ENCODE results near the gene BACE1-AS. TPM values are rescaled to one million over a fixed set of nuclear protein-coding genes. Genes with fewer than 3 reads are reported as not detected.

BACE1-AS gene
- total RNA-seq, 2 experiments from 2014 or later = 4.5 to 5.1 TPM

DNA sequence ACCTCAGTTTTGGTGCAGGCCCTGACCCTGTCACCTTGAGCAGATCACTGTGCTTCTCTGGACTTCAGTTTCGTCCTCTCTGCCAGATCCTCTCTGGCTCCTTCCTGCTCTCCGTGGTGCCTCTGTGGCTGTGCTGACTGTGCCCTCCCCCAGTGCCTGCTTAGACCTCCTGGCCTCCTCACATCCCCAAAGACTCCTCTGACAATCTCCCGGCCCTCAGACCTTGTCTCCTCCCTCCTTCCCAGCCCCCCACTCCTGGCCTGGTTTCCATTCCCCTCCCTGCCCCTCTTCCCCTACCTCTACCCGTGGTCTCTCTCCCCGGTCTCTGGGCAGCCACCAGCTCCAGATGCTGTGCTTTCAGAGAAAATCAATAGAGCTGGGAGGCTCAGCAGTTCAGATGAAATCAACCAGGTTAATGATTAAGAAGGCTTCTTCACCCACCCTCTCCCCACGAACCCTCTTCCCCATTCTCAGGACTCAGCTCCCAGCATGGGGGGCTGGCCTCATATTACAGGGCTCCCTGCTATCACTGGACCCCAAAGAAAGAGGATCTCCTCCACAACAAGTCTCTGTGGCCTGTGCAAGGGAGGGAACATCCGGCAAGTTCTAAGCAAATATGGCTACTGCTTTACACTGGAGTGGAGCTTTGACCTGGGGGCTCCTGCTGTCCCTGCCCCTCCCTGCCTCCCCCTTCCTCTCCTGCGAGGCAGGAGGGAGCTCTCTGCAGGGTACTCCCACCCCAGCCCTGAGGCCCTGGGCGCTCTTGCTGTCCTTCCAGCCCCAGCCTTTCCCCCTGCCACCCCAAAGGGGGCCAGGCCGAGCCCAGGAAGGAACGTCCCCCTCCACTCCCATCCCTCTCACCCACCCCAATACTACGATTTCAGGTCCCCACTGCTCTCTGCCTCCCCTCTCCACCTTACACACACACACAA is 8.5 kb downstream of the BACE1-AS start:
- DNase-seq = no peak
- Mint-ChIP-seq H3K4me1 (no peaks in the 10 kb centered on the region), H3K9me3 (ENCODE audit: low read depth) (no peaks in the 10 kb centered on the region), H3K36me3 (no peaks in the 10 kb centered on the region), H3K4me3 (no peak overlapping the region), H3K27me3 (no peaks in the 10 kb centered on the region), H3K27ac (no peak overlapping the region)
- CTCF ChIA-PET = no interaction called here
- ATAC-seq = no peak

DNA sequence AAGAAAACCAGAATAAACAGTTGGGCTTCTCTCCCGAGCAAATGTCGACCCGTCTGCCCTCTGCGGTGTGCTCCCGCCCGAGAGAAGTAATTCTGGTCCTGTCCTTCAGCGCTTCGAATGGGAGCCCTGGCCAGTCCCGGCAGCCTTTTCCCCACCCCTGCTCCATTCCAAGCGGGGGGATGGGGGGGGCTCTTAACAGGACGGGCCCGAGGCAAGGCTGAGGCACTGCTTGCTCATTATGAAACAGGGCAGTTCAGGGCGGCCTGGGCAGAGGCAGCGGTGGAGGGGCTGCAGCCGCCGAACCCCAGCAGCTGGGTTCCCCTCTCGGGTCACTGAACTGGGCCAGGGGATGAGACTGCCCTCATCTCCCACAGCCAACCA is 9.1 kb downstream of the BACE1-AS start:
- H3K4me1 Mint-ChIP-seq = no peaks in the 10 kb centered on the region
- H3K27me3 Mint-ChIP-seq = no peaks in the 10 kb centered on the region
- H3K9me3 Mint-ChIP-seq (ENCODE audit: low read depth) = no peaks in the 10 kb centered on the region
- no peak overlapping the region for H3K27ac Mint-ChIP-seq
- no peak for DNase-seq
- H3K4me3 Mint-ChIP-seq = no peak overlapping the region
- no peak for ATAC-seq
- H3K36me3 Mint-ChIP-seq = no peaks in the 10 kb centered on the region
- CTCF ChIA-PET = no interaction called here

- Mint-ChIP-seq H3K27ac (no peak overlapping the region), H3K4me1 (no peaks in the 10 kb centered on the region), H3K36me3 (no peaks in the 10 kb centered on the region), H3K9me3 (ENCODE audit: low read depth) (no peaks in the 10 kb centered on the region), H3K27me3 (no peaks in the 10 kb centered on the region), H3K4me3 (no peak overlapping the region)
- DNase-seq (no peak), ATAC-seq (no peak)
- CTCF ChIA-PET = no interaction called here
Observed at GRCh38 chr11:117300773-117301172, 9.6 kb downstream of the BACE1-AS start.

DNA sequence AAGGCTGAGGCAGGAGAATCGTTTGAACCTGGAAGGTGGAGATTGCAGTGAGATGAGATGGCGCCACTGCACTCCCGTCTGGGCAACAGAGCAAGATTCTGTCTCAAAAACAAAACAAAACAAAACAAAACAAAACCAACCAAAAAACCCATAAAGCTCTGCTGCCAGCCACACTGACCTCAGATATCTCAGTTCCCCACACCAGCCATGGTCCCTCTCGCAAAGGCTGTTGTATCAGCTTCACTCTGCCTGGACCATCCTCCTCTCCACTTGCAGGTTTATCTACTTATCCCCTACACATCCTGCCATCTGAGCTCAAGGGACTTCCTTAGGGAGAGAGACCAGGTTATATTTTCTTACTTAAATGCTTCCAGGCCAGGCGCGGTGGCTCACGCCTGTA is 11.1 kb downstream of the BACE1-AS start:
- no peaks in the 10 kb centered on the region for H3K36me3 Mint-ChIP-seq
- DNase-seq (no peak), ATAC-seq (no peak)
- H3K27ac Mint-ChIP-seq = no peak overlapping the region
- H3K9me3 Mint-ChIP-seq (ENCODE audit: low read depth) = no peaks in the 10 kb centered on the region
- no peaks in the 10 kb centered on the region for H3K27me3 Mint-ChIP-seq
- H3K4me3 Mint-ChIP-seq = no peak overlapping the region
- H3K4me1 Mint-ChIP-seq = no peaks in the 10 kb centered on the region
- CTCF ChIA-PET = interaction anchor here (1.0 kb wide), 2 partner anchors 21 to 26 kb away, joined by 3 to 6 read pairs; no protein-coding TSS in a partner anchor

GRCh38 chr11:117303101-117303500 is 12.0 kb downstream of the BACE1-AS start:
- Mint-ChIP-seq H3K27ac (no peak overlapping the region), H3K9me3 (ENCODE audit: low read depth) (no peaks in the 10 kb centered on the region), H3K27me3 (no peaks in the 10 kb centered on the region), H3K36me3 (no peaks in the 10 kb centered on the region), H3K4me1 (no peaks in the 10 kb centered on the region), H3K4me3 (no peak overlapping the region)
- ATAC-seq = no peak
- CTCF ChIA-PET = interaction anchor here (0.7 kb wide), 1 partner anchor 388 kb away, joined by 3 read pairs; no protein-coding TSS in a partner anchor
- no peak for DNase-seq

- H3K27ac Mint-ChIP-seq = no peak overlapping the region
- DNase-seq (no peak), ATAC-seq (no peak)
- H3K36me3 Mint-ChIP-seq = no peaks in the 10 kb centered on the region
- no peak overlapping the region for H3K4me3 Mint-ChIP-seq
- H3K4me1 Mint-ChIP-seq = no peaks in the 10 kb centered on the region
- CTCF ChIA-PET = interaction anchor here (0.5 kb wide), 1 partner anchor 29 kb away, joined by 3 read pairs; no protein-coding TSS in a partner anchor
- H3K27me3 Mint-ChIP-seq = peaks cover under 1% of the 10 kb centered on the region
- H3K9me3 Mint-ChIP-seq (ENCODE audit: low read depth) = no peaks in the 10 kb centered on the region
Observed at GRCh38 chr11:117303646-117304315, 12.6 kb downstream of the BACE1-AS start.

- no peaks in the 10 kb centered on the region for H3K4me1 Mint-ChIP-seq
- H3K27me3 Mint-ChIP-seq = peaks cover 9% of the 10 kb centered on the region
- ATAC-seq (no peak), DNase-seq (no peak)
- CTCF ChIA-PET = no interaction called here
- H3K9me3 Mint-ChIP-seq (ENCODE audit: low read depth) = no peaks in the 10 kb centered on the region
- H3K27ac Mint-ChIP-seq = no peak overlapping the region
- H3K36me3 Mint-ChIP-seq = no peaks in the 10 kb centered on the region
- no peak overlapping the region for H3K4me3 Mint-ChIP-seq
Observed at GRCh38 chr11:117305145-117305544, 14.0 kb downstream of the BACE1-AS start.

DNA sequence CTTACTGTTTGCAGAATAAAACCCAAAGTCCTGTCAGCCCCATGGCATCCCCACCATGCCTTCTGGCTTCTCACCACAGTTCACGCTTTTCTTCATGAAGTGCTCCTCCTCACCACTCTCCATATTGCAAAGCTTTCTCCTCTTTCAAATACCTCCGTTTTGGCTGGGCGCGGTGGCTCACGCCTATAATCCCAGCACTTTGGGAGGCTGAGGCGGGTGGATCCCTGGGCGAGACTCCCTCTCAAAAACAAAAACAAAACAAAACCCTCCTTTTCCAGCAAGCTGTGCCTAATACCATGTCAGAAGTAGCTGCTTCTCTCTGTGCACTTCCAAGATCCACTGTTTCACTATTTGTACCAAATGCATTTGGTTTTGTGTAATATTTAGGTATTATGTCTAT is 18.2 kb downstream of the BACE1-AS start:
- Mint-ChIP-seq H3K36me3 (no peaks in the 10 kb centered on the region), H3K4me1 (no peaks in the 10 kb centered on the region), H3K9me3 (ENCODE audit: low read depth) (no peaks in the 10 kb centered on the region), H3K27me3 (peaks cover 18% of the 10 kb centered on the region), H3K4me3 (no peak overlapping the region), H3K27ac (no peak overlapping the region)
- no peak for ATAC-seq
- CTCF ChIA-PET = no interaction called here
- no peak for DNase-seq

DNA sequence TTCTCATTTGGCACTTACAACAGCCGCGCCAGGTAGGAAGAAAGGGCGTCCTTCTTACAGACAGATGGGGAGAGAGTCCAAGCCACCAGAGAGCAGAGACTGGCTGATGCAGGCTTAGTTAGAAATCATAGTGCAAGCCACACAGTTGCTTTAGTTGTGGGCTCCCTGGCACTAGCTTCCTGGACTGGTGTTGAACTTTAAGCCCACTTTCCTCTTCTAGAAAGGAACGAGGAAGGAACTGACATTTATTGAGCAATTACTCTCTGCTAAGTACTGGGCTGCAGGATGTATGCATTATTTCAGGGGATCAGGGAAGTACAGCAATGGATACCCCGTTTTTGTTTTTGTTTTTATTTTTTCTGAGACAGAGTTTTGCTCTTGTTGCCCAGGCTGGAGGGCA is 21.9 kb downstream of the BACE1-AS start:
- peaks cover 46% of the 10 kb centered on the region for H3K27me3 Mint-ChIP-seq
- no peak for DNase-seq
- H3K27ac Mint-ChIP-seq = no peak overlapping the region
- H3K4me1 Mint-ChIP-seq = peaks cover 8% of the 10 kb centered on the region
- no peaks in the 10 kb centered on the region for H3K36me3 Mint-ChIP-seq
- no peaks in the 10 kb centered on the region for H3K9me3 Mint-ChIP-seq (ENCODE audit: low read depth)
- CTCF ChIA-PET = no interaction called here
- no peak for ATAC-seq
- H3K4me3 Mint-ChIP-seq = no peak overlapping the region

GRCh38 chr11:117313828-117314768 is 23.0 kb downstream of the BACE1-AS start:
- H3K36me3 Mint-ChIP-seq = no peaks in the 10 kb centered on the region
- H3K4me1 Mint-ChIP-seq = peaks cover 8% of the 10 kb centered on the region
- H3K4me3 Mint-ChIP-seq = no peak overlapping the region
- CTCF ChIA-PET = no interaction called here
- peaks cover 53% of the 10 kb centered on the region for H3K27me3 Mint-ChIP-seq
- no peak overlapping the region for H3K27ac Mint-ChIP-seq
- ATAC-seq (no peak), DNase-seq (no peak)
- H3K9me3 Mint-ChIP-seq (ENCODE audit: low read depth) = no peaks in the 10 kb centered on the region

GRCh38 chr11:117314840-117315239 is 23.7 kb downstream of the BACE1-AS start:
- H3K4me3 Mint-ChIP-seq = peak overlapping the region; percentile 18
- ATAC-seq = no peak
- CTCF ChIA-PET = no interaction called here
- peaks cover 8% of the 10 kb centered on the region for H3K4me1 Mint-ChIP-seq
- H3K9me3 Mint-ChIP-seq (ENCODE audit: low read depth) = no peaks in the 10 kb centered on the region
- peaks cover 50% of the 10 kb centered on the region for H3K27me3 Mint-ChIP-seq
- H3K27ac Mint-ChIP-seq = no peak overlapping the region
- no peaks in the 10 kb centered on the region for H3K36me3 Mint-ChIP-seq
- DNase-seq = no peak

DNA sequence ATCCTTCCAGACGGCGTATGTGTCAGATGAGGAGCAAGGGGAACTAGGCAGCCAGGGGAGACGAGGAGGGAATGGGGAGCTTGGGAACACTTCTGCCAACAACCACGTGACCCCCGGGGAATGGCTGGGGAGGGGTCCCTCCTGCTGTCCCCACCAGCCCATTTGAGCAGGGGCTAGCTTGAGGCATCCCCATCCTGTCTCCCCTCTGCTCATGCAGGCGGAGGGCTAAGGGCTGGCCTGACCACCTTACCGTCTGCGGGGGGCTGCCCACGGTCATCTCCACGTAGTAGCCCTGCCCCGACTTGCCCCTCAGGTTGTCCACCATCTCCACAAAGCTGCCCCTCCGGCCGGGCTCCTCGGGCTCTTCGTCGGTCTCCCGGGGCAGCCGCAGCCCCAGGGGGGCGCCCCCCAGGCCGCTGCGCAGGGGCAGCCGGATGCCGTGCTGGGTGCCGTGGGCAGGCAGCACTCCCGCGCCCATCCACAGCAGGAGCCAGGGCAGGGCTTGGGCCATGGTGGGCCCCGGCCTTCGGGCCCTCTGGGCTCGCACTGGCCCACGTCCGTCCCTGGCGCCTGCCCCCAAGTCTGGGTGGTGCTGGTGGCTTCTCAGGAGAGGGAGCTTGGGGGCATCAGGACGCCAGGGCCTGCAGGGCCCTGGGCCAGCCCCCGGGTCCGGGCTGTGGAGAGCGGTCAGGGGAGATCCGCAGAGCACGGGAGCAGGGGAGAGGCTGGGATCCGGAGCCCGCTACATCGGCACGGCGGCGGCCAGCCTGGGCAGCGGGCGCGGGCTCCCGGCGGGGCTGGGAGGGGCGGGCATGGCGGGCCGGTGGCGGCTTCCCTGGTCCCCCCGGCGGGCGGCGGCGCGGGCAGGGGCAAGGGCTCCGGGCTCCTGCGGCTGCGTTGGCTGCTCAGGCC is 24.4 kb downstream of the BACE1-AS start:
- Mint-ChIP-seq H3K4me3 (peak overlapping the region; percentile 38), H3K27me3 (peaks cover 50% of the 10 kb centered on the region), H3K4me1 (peaks cover 8% of the 10 kb centered on the region), H3K36me3 (no peaks in the 10 kb centered on the region), H3K9me3 (ENCODE audit: low read depth) (no peaks in the 10 kb centered on the region), H3K27ac (no peak overlapping the region)
- no peak for DNase-seq
- ATAC-seq = peak; percentile 75
- CTCF ChIA-PET = interaction anchor here (1.1 to 1.6 kb wide), 2 partner anchors 32 to 89 kb away, joined by 3 read pairs; no protein-coding TSS in a partner anchor

Data from activated CD8-positive, alpha-beta memory T cell treated with anti-CD3 and anti-CD28 coated beads, Interleukin-2, amount 10 ng/mL, durations not matched to agents 7 days and 5 days (primary cell).